GM18873 (cell line): Measurements from ENCODE around the gene SPRN.
"Not testable (repeated sequence)": the region's sequence is repeated elsewhere in the genome, so short reads cannot be mapped to it uniquely, and the experiment has no call there.

Experiments used
- ATAC-seq: cut with Tn5 transposase; IDR thresholded peaks from one replicate; pipeline ENCODE4 v1.9.1; 2021; ENCODE audit warnings: mild to moderate bottlenecking, moderate library complexity, moderate number of reproducible peaks; ENCODE audit not compliant: unreplicated experiment, low FRiP score

The SPRN gene

GRCh38 chr10:133388973-133389818 is 35.2 kb downstream of the SPRN start:
- peak; percentile 86 for ATAC-seq

DNA sequence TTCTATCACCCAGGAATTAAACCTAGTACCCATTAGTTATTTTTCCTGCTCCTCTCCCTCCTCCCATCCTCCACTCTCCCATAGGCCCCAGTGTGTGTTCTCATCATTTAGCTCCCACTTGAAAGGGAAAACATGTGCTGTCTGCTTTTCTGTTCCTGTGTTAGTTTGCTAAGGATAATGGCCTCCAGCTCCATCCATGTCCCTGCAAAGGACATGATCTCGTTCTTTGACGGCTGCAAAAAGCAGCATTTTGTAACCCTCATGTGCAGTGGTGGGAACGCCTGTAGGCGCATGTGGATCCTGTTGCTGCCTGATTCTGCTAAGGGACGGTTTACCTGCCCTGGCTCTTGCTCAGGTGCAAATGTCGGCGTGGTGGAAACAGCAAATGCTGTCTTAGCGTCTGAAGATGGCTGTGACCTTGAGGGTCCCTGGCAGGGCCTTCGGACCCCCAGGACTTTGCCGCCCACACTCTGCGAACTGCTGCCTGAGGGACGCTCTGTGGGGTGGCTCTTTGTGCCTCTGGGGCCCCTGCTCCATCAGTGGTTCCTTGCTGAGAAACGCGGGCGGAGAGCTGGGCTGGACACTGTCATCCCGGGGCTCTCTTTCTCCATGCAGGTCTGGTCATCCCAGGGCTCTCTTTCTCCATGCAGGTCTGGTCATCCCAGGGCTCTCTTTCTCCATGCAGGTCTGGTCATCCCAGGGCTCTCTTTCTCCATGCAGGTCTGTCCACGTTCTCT is 36.0 kb downstream of the SPRN start:
- no peak for ATAC-seq

GRCh38 chr10:133386951-133387350 is 37.5 kb downstream of the SPRN start:
- ATAC-seq: not testable (repeated sequence)

DNA sequence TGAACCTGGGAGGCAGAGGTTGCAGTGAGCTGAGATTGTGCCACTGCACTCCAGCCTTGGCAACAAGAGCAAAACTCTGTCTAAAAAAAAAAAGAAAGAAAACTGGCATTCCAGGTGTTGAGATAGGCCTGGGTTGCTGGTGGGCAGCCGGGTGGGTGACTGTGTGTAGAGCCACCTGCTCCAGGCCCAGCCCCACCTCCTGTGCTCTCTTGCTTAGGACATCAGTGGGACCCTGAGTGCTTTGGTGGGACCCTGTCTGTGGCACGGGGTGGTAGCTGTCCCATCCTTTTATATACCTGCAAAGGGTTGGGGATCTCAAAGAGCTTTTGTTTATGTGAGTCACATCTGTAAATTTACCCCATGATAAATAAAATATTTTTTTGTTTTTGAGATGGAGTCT is 39.2 kb downstream of the SPRN start:
- no peak for ATAC-seq

DNA sequence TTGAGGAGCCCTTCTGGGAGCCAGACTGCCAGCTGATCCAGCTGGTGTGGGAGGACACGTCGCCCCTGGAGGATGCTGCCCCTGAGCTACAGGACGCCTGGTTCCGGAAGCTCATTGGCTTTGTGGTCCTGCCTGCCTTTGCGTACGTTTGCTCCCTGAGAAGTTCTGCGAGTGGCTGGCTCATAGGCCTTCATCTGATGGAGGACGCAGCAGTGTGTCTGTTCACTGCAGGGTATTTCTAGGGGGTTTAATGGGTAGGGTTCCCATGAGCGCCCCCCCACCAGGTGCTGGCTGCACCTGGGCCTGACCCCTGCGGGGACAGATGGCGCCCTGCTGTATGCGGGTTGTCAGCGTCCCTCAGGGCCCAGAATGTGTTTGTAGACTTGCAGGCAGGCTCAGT is 40.4 kb downstream of the SPRN start:
- ATAC-seq: no peak

DNA sequence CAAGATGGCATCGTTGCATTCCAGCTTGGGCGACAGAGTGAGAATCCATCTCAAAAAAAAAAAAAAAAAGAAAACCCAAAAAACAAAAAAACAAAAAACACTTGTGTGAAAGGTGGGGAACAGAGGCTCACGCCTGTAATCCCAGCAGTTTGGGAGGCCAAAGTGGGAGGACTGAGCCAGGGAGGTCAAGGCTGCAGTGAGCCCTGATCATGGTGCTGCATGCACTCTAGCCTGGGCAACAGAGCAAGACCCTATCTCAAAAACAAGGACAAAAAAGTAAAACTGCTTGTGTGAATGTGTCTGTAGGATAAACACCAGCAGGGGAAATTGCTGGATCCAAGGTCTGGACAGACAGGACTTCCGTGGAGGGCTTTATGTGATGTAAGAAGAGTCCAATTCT is 40.9 kb downstream of the SPRN start:
- ATAC-seq: no peak

GRCh38 chr10:133381036-133381435 is 43.4 kb downstream of the SPRN start:
- ATAC-seq: no peak

DNA sequence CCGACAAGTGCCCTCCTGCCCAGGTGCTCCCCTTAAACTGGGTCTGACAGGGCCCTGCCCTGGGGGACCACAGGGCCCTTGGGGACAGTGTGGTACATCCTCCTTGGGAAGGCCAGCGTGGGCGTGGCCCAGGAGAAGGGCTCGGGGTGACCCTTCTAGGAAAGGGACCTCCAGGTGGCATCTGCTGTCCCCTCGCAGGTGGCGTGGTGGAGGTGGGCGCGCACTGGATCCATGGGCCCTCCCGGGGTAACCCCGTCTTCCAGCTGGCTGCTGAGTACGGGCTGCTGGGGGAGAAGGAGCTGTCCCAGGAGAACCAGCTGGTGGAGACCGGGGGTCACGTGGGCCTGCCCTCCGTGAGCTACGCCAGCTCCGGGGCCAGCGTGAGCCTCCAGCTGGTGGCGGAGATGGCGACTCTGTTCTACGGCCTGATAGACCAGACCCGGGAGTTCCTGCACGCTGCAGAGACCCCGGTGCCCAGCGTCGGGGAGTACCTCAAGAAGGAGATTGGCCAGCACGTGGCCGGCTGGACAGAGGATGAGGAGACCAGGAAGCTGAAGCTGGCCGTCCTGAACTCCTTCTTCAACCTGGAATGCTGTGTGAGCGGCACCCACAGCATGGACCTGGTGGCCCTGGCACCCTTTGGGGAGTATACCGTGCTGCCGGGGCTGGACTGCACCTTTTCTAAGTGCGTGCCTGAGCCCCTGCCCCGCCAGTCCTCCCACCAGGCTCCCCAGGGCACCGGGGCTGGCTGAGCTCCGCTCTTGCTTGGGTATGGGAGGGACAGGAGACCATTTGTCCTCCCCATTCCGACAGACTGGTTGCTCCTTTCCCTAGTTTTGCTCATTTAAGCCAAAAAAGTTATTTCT is 44.4 kb downstream of the SPRN start:
- ATAC-seq: no peak

DNA sequence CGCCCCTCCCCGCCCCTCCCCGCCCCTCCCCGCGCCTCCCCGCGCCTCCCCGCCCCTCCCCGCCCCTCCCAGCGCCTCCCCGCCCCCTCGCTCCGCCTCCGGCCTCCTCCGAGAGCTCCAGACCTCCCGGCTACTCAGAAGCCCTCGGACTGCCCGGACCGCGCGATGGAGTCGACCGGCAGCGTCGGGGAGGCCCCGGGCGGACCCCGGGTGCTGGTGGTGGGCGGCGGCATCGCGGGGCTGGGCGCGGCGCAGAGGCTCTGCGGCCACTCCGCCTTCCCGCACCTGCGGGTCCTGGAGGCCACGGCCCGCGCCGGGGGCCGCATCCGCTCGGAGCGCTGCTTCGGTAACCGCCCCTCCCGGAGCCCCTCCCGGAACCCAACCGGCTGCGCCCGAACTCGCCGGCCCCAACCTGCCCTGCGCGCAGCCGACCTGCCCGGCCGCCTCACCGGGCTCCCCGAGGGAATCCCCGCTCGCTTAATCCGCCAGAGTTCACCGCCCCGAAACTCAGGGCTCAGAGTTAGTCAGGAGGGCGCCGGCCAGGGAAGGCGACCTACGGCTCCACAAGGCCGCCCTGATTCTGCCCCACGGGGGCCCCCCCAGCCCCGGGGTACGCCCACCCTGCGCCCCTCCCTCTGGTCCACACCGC is 45.1 kb downstream of the SPRN start, which contains the start of gene PAOX:
Gene PAOX, plus strand, starts transcription at position 111 of the 649 bp plus-strand sequence. Its CDS starts 55 bp downstream, at position 166.
- peak; percentile 41 for ATAC-seq

GRCh38 chr10:133378251-133379096 is 46.0 kb downstream of the SPRN start:
- no peak for ATAC-seq

DNA sequence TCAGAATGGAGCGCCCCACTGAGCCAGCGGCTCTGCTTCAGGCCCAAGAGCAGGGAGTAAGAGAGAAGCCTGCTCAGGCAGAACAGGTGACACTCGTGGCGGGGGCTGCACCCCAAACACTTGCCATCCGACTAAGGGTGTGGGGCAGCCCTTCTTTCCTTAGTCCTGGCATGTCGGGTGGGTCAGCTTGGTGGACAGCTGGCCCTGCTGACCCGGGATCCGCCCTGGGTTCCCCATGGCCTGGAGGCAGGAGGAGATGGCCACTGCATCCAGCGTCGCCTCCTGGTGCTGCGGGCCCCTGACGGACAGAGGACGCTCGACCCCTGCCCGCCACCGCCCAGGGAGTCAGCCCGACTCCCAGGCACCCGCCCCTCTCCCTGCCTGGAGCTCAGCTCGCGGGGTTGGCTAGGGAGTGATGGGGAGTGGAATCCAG is 46.6 kb downstream of the SPRN start:
- no peak for ATAC-seq

- ATAC-seq: no peak
Measured at GRCh38 chr10:133377025-133377817, 47.2 kb downstream of the SPRN start.

- ATAC-seq: not testable (repeated sequence)
Measured at GRCh38 chr10:133376183-133376582, 48.2 kb downstream of the SPRN start.

DNA sequence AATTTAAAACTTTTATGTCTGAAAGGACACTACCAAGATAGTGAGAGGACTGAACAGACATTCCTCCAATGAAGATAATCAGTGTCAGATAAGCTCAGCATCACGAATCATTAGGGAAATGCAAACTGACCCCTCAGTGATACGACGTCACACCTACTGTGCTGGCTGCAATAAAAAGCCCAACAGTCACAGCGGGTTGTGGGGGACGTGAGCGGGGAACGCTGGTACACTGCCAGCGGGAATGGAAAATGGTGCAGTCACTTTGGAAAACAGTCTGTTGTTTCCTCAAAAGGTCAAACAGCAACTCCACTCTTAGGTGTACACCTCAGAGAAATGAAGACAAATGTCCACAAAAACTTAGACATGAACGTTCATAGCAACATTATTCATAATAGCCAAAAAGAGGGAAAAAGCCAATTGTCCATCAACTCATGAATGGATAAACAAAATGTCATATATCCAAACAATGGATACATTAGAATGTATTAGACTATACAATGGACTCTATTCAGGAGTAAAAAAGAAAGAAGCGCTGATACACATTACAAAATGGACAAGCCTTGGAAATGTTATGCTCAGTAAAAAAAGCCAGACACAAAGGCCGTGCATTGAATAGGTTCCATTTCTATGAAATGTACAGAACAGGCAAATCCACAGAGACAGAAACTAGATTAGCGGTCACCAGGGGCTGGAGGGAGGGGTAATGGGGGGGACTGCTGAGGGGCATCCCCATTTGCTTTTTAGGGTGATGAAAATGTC is 48.9 kb downstream of the SPRN start:
- ATAC-seq: no peak

- ATAC-seq: peak; percentile 79
Measured at GRCh38 chr10:133373174-133374090, 51.0 kb downstream of the SPRN start, which contains the start of gene ECHS1. Gene ECHS1, minus strand, starts transcription at chr10:133373354. Its CDS starts 21 bp downstream, at chr10:133373333.

GRCh38 chr10:133372507-133372906 is 51.9 kb downstream of the SPRN start:
- no peak for ATAC-seq
